Measurements from ENCODE around the gene BRIP1. TPM values are rescaled to one million over a fixed set of nuclear protein-coding genes. Genes with fewer than 3 reads are reported as not detected.

Gene BRIP1
- total and polyA plus RNA-seq, 3 donors from 2014 or later: 7.5 to 10.6 (median 10.5) TPM

GRCh38 chr17:61869138-61869537 is 5.8 kb upstream of the BRIP1 start:
- intact Hi-C loops (cut with DNase I; ENCODE audit: low total_unique reads): no loop called here
- no peaks in the 10 kb centered on the region for H3K9me3 ChIP-seq
- no peaks in the 10 kb centered on the region for H3K27me3 ChIP-seq
- WGBS, 2 donors: 87 to 90% methylated on average over 3 of the region's 3 CpGs
- no peak overlapping the region for H3K27ac ChIP-seq
- no peaks in the 10 kb centered on the region for H3K36me3 ChIP-seq (ENCODE audit: low read depth, missing control alignments)
- no peak for TF ChIP-seq POLR2A (IDR thresholded peaks at IDR 0.05)
- TF ChIP-seq CTCF (IDR thresholded peaks at IDR 0.05): no peak
- no peak overlapping the region for H3K4me3 ChIP-seq
- no peak for DNase-seq
- H3K4me1 ChIP-seq: no peaks in the 10 kb centered on the region

- Histone ChIP-seq H3K4me1 (no peaks in the 10 kb centered on the region), H3K27ac (no peak overlapping the region), H3K36me3 (ENCODE audit: low read depth, missing control alignments) (no peaks in the 10 kb centered on the region), H3K4me3 (no peak overlapping the region), H3K9me3 (no peaks in the 10 kb centered on the region), H3K27me3 (no peaks in the 10 kb centered on the region)
- no peak for DNase-seq
- WGBS, 2 donors: 88 to 95% methylated on average over 2 of the region's 2 CpGs
- no peak for TF ChIP-seq POLR2A (IDR thresholded peaks at IDR 0.05)
- no peak for TF ChIP-seq CTCF (IDR thresholded peaks at IDR 0.05)
- intact Hi-C loops (cut with DNase I; ENCODE audit: low total_unique reads): no loop called here
Measured at GRCh38 chr17:61868074-61868473, 4.7 kb upstream of the BRIP1 start.

- Histone ChIP-seq H3K27me3 (no peaks in the 10 kb centered on the region), H3K36me3 (ENCODE audit: low read depth, missing control alignments) (no peaks in the 10 kb centered on the region), H3K9me3 (no peaks in the 10 kb centered on the region), H3K4me1 (no peaks in the 10 kb centered on the region), H3K4me3 (no peak overlapping the region), H3K27ac (no peak overlapping the region)
- DNase-seq: no peak
- intact Hi-C loops (cut with DNase I; ENCODE audit: low total_unique reads): no loop called here
- TF ChIP-seq POLR2A (IDR thresholded peaks at IDR 0.05) (no peak), CTCF (IDR thresholded peaks at IDR 0.05) (no peak)
Measured at GRCh38 chr17:61867033-61867432, 3.7 kb upstream of the BRIP1 start.

- WGBS, 2 donors: 1 to 2% methylated on average over 8 of the region's 8 CpGs
- no peaks in the 10 kb centered on the region for H3K27me3 ChIP-seq
- intact Hi-C loops (cut with DNase I; ENCODE audit: low total_unique reads): no loop called here
Measured at GRCh38 chr17:61863801-61864126, 436 bp upstream of the BRIP1 start.

More at GRCh38 chr17:61863801-61864126, 436 bp upstream of the BRIP1 start:
- Histone ChIP-seq H3K27ac (peak overlapping the region; percentile 39 to 86), H3K4me3 (peak overlapping the region; percentile 63 to 65), H3K9me3 (no peaks in the 10 kb centered on the region), H3K4me1 (no peaks in the 10 kb centered on the region), H3K36me3 (ENCODE audit: low read depth, missing control alignments) (no peaks in the 10 kb centered on the region)
- peak; percentile 19 for DNase-seq
- TF ChIP-seq CTCF (IDR thresholded peaks at IDR 0.05): no peak
- TF ChIP-seq POLR2A (IDR thresholded peaks at IDR 0.05): no peak

Data from testis (tissue), 3 donors.